Ammon's horn (tissue), 1 donor: ENCODE measurements around the gene ATE1.
"Not testable (repeated sequence)": the region's sequence is repeated elsewhere in the genome, so short reads cannot be mapped to it uniquely, and the experiment has no call there.

Experiments
- DNase-seq: peaks from one replicate; pipeline ENCODE4 v3.0.0-alpha.2; 2016; ENCODE audit warnings: low spot score

Gene ATE1

GRCh38 chr10:121736315-121737130 is 191.3 kb downstream of the ATE1 start:
- no peak for DNase-seq

- no peak for DNase-seq
These were observed 192.6 kb downstream of the ATE1 start for GRCh38 chr10:121735263-121735662.

GRCh38 chr10:121734589-121735045 is 193.2 kb downstream of the ATE1 start:
- no peak for DNase-seq

GRCh38 chr10:121732656-121733445 is 195.0 kb downstream of the ATE1 start:
- DNase-seq: no peak

GRCh38 chr10:121732172-121732571 is 195.7 kb downstream of the ATE1 start:
- DNase-seq: no peak

GRCh38 chr10:121724282-121724681 is 203.5 kb downstream of the ATE1 start:
- no peak for DNase-seq

GRCh38 chr10:121722665-121723064 is 205.2 kb downstream of the ATE1 start:
- no peak for DNase-seq

GRCh38 chr10:121721257-121721656 is 206.6 kb downstream of the ATE1 start:
- no peak for DNase-seq

- no peak for DNase-seq
These were observed 211.9 kb downstream of the ATE1 start for GRCh38 chr10:121715969-121716368.

GRCh38 chr10:121715076-121715475 is 212.8 kb downstream of the ATE1 start:
- DNase-seq: no peak

- DNase-seq: peak; percentile 18
These were observed 214.3 kb downstream of the ATE1 start for GRCh38 chr10:121713486-121713885.

- DNase-seq: no peak
These were observed 216.9 kb downstream of the ATE1 start for GRCh38 chr10:121710971-121711370.

GRCh38 chr10:121710207-121710606 is 217.6 kb downstream of the ATE1 start:
- no peak for DNase-seq

- DNase-seq: no peak
These were observed 218.2 kb downstream of the ATE1 start for GRCh38 chr10:121709675-121710073.

- no peak for DNase-seq
These were observed 218.8 kb downstream of the ATE1 start for GRCh38 chr10:121708728-121709674.

GRCh38 chr10:121702351-121703320 is 225.2 kb downstream of the ATE1 start:
- no peak for DNase-seq

- DNase-seq: no peak
These were observed 227.4 kb downstream of the ATE1 start for GRCh38 chr10:121700416-121700815.

- DNase-seq: not testable (repeated sequence)
These were observed 228.1 kb downstream of the ATE1 start for GRCh38 chr10:121699703-121700102.

GRCh38 chr10:121698902-121699301 is 228.9 kb downstream of the ATE1 start:
- DNase-seq: no peak

- DNase-seq: no peak
These were observed 229.5 kb downstream of the ATE1 start for GRCh38 chr10:121698336-121698735.

GRCh38 chr10:121696854-121697253 is 231.0 kb downstream of the ATE1 start:
- no peak for DNase-seq
